DMS114 treated with DMSO at 0.1 percent for 48 hours (cell line): Measurements from ENCODE around the gene UHRF1.
"Not testable (repeated sequence)": the region's sequence is repeated elsewhere in the genome, so short reads cannot be mapped to it uniquely, and the experiment has no call there.

Experiments
- DNase-seq: peaks from one replicate; lab custom pipeline; 2025; ENCODE audit not compliant: unreplicated experiment; lab: John Stamatoyannopoulos, UW

The UHRF1 gene

GRCh38 chr19:4909156-4909896 lies at the start of gene UHRF1:
Gene UHRF1 (plus strand): TSS chr19:4909501. CDS start chr19:4910886, 1,385 bp downstream.
- no peak for DNase-seq

GRCh38 chr19:4859697-4860096 lies 49.6 kb upstream of the UHRF1 start:
- no peak for DNase-seq

GRCh38 chr19:4861147-4861546 lies 48.2 kb upstream of the UHRF1 start:
- DNase-seq, result no peak

- DNase-seq, result no peak
These were observed 42.5 kb upstream of the UHRF1 start for GRCh38 chr19:4866595-4867424.

- peak; percentile 65 for DNase-seq
These were observed 41.6 kb upstream of the UHRF1 start, which contains the start of gene PLIN3 for GRCh38 chr19:4867534-4868285. Gene PLIN3 (minus strand): TSS chr19:4867667. CDS start chr19:4861394, 6,273 bp downstream.

- no peak for DNase-seq
These were observed 40.9 kb upstream of the UHRF1 start for GRCh38 chr19:4868286-4868834.

- DNase-seq, result no peak
These were observed 39.1 kb upstream of the UHRF1 start for GRCh38 chr19:4870025-4870700.

GRCh38 chr19:4871711-4872110 lies 37.6 kb upstream of the UHRF1 start:
- DNase-seq, result no peak

- DNase-seq, result no peak
These were observed 35.4 kb upstream of the UHRF1 start for GRCh38 chr19:4873930-4874329.

GRCh38 chr19:4877753-4878490 lies 31.4 kb upstream of the UHRF1 start:
- DNase-seq, result no peak

GRCh38 chr19:4878491-4878968 lies 30.8 kb upstream of the UHRF1 start:
- DNase-seq, result no peak

- no peak for DNase-seq
These were observed 30.3 kb upstream of the UHRF1 start for GRCh38 chr19:4879041-4879440.

- DNase-seq, result not testable (repeated sequence)
These were observed 26.4 kb upstream of the UHRF1 start for GRCh38 chr19:4882874-4883273.

- not testable (repeated sequence) for DNase-seq
These were observed 24.3 kb upstream of the UHRF1 start for GRCh38 chr19:4884993-4885392.

GRCh38 chr19:4887803-4888202 lies 21.5 kb upstream of the UHRF1 start:
- not testable (repeated sequence) for DNase-seq

- no peak for DNase-seq
These were observed 20.1 kb upstream of the UHRF1 start for GRCh38 chr19:4889034-4889815.

- DNase-seq, result no peak
These were observed 18.2 kb upstream of the UHRF1 start for GRCh38 chr19:4891066-4891465.

GRCh38 chr19:4892962-4893361 lies 16.3 kb upstream of the UHRF1 start:
- not testable (repeated sequence) for DNase-seq

GRCh38 chr19:4896372-4896771 lies 12.9 kb upstream of the UHRF1 start:
- DNase-seq, result no peak
